Activated B cell treated with CpG ODN at 0.5 μM for 24 hours (primary cell): ENCODE data around the gene MCM7. TPM values are rescaled to one million over a fixed set of nuclear protein-coding genes. Genes with fewer than 3 reads are reported as not detected.

Experiments
- ATAC-seq: fragments of 200-7000 bp; cut with Tn5 transposase; one replicate; pipeline ENCODE4 v1.10.0; 2021; ENCODE audit warnings: low read depth, mild to moderate bottlenecking, moderate library complexity
- CTCF ChIA-PET: fragments of 350-600 bp; sonication (Branson Sonifier 250); formaldehyde crosslinking; loops from one replicate; lab custom pipeline; 2021; ENCODE audit warnings: antibody characterized with exemption; lab: Charles Lee
- POLR2A ChIA-PET: fragments of 350-600 bp; sonication (Branson Sonifier 250); formaldehyde crosslinking; loops from one replicate; lab custom pipeline; 2021; ENCODE audit warnings: antibody characterized with exemption; lab: Charles Lee
- DNase-seq: peaks from one replicate; pipeline ENCODE4 v3.0.0; 2022
- H3K27ac Mint-ChIP-seq: one replicate; pipeline ENCODE4 v1.8.0; 2020; ENCODE audit warnings: mixed read lengths
- H3K27me3 Mint-ChIP-seq: one replicate; pipeline ENCODE4 v1.8.0; 2021; ENCODE audit warnings: mixed read lengths
- H3K36me3 Mint-ChIP-seq: one replicate; pipeline ENCODE4 v1.8.0; 2021; ENCODE audit warnings: low read depth, mixed read lengths
- H3K4me1 Mint-ChIP-seq: one replicate; pipeline ENCODE4 v1.8.0; 2021; ENCODE audit warnings: mixed read lengths
- H3K4me3 Mint-ChIP-seq: one replicate; pipeline ENCODE4 v1.8.0; 2020; ENCODE audit warnings: mild to moderate bottlenecking, mixed read lengths
- H3K9me3 Mint-ChIP-seq: one replicate; pipeline ENCODE4 v1.8.0; 2020; ENCODE audit warnings: mixed read lengths
- intact Hi-C: fragments of 100-400 bp; cut with micrococcal nuclease; formaldehyde crosslinking; loops from one replicate; pipeline ENCODE4 v1.15.1; 2024
- total RNA-seq: library from RNA; stranded (reverse); gene quantifications from 2 replicates; pipeline ENCODE4 v1.2.3, GENCODE V29; 2022
- TF ChIP-seq, protein P1 (sequence below): fragments of 200-600 bp; IDR thresholded peaks from one replicate; pipeline ENCODE4 v1.8.0; 2022; ENCODE audit warnings: antibody characterized with exemption, mild to moderate bottlenecking

The MCM7 gene
- total RNA-seq, 1 donor from 2014 or later = 99.7 TPM

- POLR2A ChIA-PET = interaction anchor here (0.6 to 1.0 kb wide), 2 partner anchors 46 to 92 kb away, joined by 4 to 5 read pairs; no protein-coding TSS in a partner anchor
- no peaks in the 10 kb centered on the region for H3K27me3 Mint-ChIP-seq
Observed at GRCh38 chr7:100122568-100122967, 21.4 kb upstream of the MCM7 start.

DNA sequence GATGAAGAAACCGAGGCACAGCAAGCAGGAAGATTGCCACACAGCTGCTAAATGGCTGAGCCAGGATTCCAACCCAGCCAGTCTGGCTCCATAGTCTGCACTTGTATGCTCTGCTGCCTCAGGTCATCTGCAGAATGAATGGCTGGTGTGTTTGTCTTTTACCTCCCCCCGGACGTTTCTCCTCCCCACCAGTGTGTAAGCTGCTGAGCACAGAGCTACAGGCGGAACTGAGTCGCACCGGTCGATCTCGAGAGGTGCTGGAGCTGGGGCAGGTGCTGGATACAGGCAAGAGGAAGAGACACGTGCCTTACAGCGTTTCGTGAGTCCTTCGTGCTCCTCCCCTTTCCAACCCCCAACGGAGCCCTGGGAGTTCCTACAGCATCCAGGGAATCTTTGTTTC lies 20.9 kb upstream of the MCM7 start:
- intact Hi-C loops = no loop called here
- POLR2A ChIA-PET = interaction anchor here (0.7 kb wide), 1 partner anchor 22 kb away, joined by 4 read pairs; no protein-coding TSS in a partner anchor

More at GRCh38 chr7:100122568-100122967, 21.4 kb upstream of the MCM7 start:
- no peak for ATAC-seq
- DNase-seq = no peak
- no peak overlapping the region for H3K27ac Mint-ChIP-seq
- H3K4me3 Mint-ChIP-seq = no peak overlapping the region
- intact Hi-C loops = no loop called here
- TF ChIP-seq, protein P1, sequence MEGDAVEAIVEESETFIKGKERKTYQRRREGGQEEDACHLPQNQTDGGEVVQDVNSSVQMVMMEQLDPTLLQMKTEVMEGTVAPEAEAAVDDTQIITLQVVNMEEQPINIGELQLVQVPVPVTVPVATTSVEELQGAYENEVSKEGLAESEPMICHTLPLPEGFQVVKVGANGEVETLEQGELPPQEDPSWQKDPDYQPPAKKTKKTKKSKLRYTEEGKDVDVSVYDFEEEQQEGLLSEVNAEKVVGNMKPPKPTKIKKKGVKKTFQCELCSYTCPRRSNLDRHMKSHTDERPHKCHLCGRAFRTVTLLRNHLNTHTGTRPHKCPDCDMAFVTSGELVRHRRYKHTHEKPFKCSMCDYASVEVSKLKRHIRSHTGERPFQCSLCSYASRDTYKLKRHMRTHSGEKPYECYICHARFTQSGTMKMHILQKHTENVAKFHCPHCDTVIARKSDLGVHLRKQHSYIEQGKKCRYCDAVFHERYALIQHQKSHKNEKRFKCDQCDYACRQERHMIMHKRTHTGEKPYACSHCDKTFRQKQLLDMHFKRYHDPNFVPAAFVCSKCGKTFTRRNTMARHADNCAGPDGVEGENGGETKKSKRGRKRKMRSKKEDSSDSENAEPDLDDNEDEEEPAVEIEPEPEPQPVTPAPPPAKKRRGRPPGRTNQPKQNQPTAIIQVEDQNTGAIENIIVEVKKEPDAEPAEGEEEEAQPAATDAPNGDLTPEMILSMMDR = no peak
- H3K36me3 Mint-ChIP-seq = peaks cover 20% of the 10 kb centered on the region
- CTCF ChIA-PET = no interaction called here
- no peaks in the 10 kb centered on the region for H3K9me3 Mint-ChIP-seq
- peaks cover 54% of the 10 kb centered on the region for H3K4me1 Mint-ChIP-seq

DNA sequence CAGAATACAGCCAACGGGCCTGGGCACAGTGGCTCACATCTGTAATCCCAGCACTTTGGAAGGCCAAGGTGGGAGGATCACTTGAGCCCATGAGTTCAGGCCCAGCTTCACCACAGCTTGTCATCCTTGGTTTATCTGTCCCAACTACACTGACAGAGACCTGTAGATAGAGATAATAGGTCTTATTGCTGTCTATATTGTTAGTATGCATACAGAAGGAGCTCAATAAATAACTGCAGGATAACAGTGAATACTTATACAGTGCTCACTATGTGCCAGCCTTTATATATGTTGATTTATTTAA lies 19.5 kb upstream of the MCM7 start:
- Mint-ChIP-seq H3K9me3 (no peaks in the 10 kb centered on the region), H3K4me3 (peak overlapping the region; percentile 98), H3K27me3 (no peaks in the 10 kb centered on the region), H3K36me3 (peaks cover 14% of the 10 kb centered on the region), H3K4me1 (peaks cover 43% of the 10 kb centered on the region), H3K27ac (peak overlapping the region; percentile 99)
- TF ChIP-seq, protein P1 = no peak
- ATAC-seq = no peak
- no peak for DNase-seq
- ChIA-PET POLR2A (interaction anchor here (0.6 to 1.9 kb wide), 5 partner anchors 19 to 57 kb away, joined by 3 to 17 read pairs (median 4); partner anchors contain the start of genes AP4M1, GPC2, MCM7 and STAG3), CTCF (no interaction called here)
- intact Hi-C loops = no loop called here

More for the DNA sequence above, 20.9 kb upstream of the MCM7 start:
- Mint-ChIP-seq H3K4me1 (peaks cover 54% of the 10 kb centered on the region), H3K27ac (no peak overlapping the region), H3K9me3 (no peaks in the 10 kb centered on the region), H3K4me3 (no peak overlapping the region), H3K36me3 (peaks cover 20% of the 10 kb centered on the region), H3K27me3 (no peaks in the 10 kb centered on the region)
- TF ChIP-seq, protein P1 = no peak
- DNase-seq (no peak), ATAC-seq (no peak)
- CTCF ChIA-PET = no interaction called here

GRCh38 chr7:100119970-100120732 lies 19.0 kb upstream of the MCM7 start:
- ATAC-seq = peak; percentile 43
- H3K27ac Mint-ChIP-seq = peak overlapping the region; percentile 99
- H3K36me3 Mint-ChIP-seq = peaks cover 14% of the 10 kb centered on the region
- DNase-seq = no peak
- H3K4me1 Mint-ChIP-seq = peaks cover 39% of the 10 kb centered on the region
- ChIA-PET CTCF (interaction anchor here (0.7 kb wide), 1 partner anchor 11 kb away, joined by 3 read pairs; no protein-coding TSS in a partner anchor), POLR2A (interaction anchor here (0.9 to 1.9 kb wide), 4 partner anchors 19 to 57 kb away, joined by 3 to 17 read pairs (median 4); partner anchors contain the start of genes AP4M1, GPC2, MCM7 and STAG3)
- peak overlapping the region; percentile 98 for H3K4me3 Mint-ChIP-seq
- H3K27me3 Mint-ChIP-seq = no peaks in the 10 kb centered on the region
- H3K9me3 Mint-ChIP-seq = no peaks in the 10 kb centered on the region
- intact Hi-C loops = loop anchor here (1.0 to 2.0 kb wide), 4 partner anchors 7 to 201 kb away; partner anchors contain the start of genes AP4M1, MCM7 and TRIM4
- TF ChIP-seq, protein P1 = no peak
